ENCODE data around the gene STOX2.

Gene STOX2

GRCh38 chr4:183968502-183968901 is 63.4 kb downstream of the STOX2 start:
- Mint-ChIP-seq H3K9me3 (no peaks in the 10 kb centered on the region), H3K36me3 (no peaks in the 10 kb centered on the region), H3K4me1 (no peaks in the 10 kb centered on the region), H3K27ac (no peak overlapping the region), H3K27me3 (peaks cover 19% of the 10 kb centered on the region), H3K4me3 (no peak overlapping the region)
- DNase-seq (ENCODE audit: low spot score in 2 of 2) (no peak), ATAC-seq (ENCODE audit: low read depth) (no peak)

- no peak for DNase-seq (ENCODE audit: low spot score in 2 of 2)
- H3K4me1 Mint-ChIP-seq, result no peaks in the 10 kb centered on the region
- H3K36me3 Mint-ChIP-seq, result no peaks in the 10 kb centered on the region
- no peak overlapping the region for H3K27ac Mint-ChIP-seq
- no peak for ATAC-seq (ENCODE audit: low read depth)
- H3K9me3 Mint-ChIP-seq, result peaks cover 2% of the 10 kb centered on the region
- H3K27me3 Mint-ChIP-seq, result peaks cover 19% of the 10 kb centered on the region
- no peak overlapping the region for H3K4me3 Mint-ChIP-seq
These were observed 63.8 kb downstream of the STOX2 start for GRCh38 chr4:183968931-183969330.

- H3K27me3 Mint-ChIP-seq, result peaks cover 15% of the 10 kb centered on the region
- DNase-seq (ENCODE audit: low spot score in 2 of 2), result no peak
- H3K4me1 Mint-ChIP-seq, result no peaks in the 10 kb centered on the region
- H3K36me3 Mint-ChIP-seq, result no peaks in the 10 kb centered on the region
- no peak overlapping the region for H3K4me3 Mint-ChIP-seq
- H3K27ac Mint-ChIP-seq, result no peak overlapping the region
- H3K9me3 Mint-ChIP-seq, result peaks cover 7% of the 10 kb centered on the region
- ATAC-seq (ENCODE audit: low read depth), result no peak
These were observed 64.5 kb downstream of the STOX2 start for GRCh38 chr4:183969596-183969995.

GRCh38 chr4:183971929-183972490 is 66.9 kb downstream of the STOX2 start:
- Mint-ChIP-seq H3K9me3 (peaks cover 10% of the 10 kb centered on the region), H3K27ac (no peak overlapping the region), H3K27me3 (peaks cover 6% of the 10 kb centered on the region), H3K4me3 (no peak overlapping the region), H3K36me3 (no peaks in the 10 kb centered on the region), H3K4me1 (no peaks in the 10 kb centered on the region)
- DNase-seq (ENCODE audit: low spot score in 2 of 2) (no peak), ATAC-seq (ENCODE audit: low read depth) (no peak)

GRCh38 chr4:183977707-183978106 is 72.6 kb downstream of the STOX2 start:
- ATAC-seq (ENCODE audit: low read depth) (no peak), DNase-seq (ENCODE audit: low spot score in 2 of 2) (no peak)
- Mint-ChIP-seq H3K27ac (no peak overlapping the region), H3K27me3 (no peaks in the 10 kb centered on the region), H3K4me1 (no peaks in the 10 kb centered on the region), H3K9me3 (peaks cover 10% of the 10 kb centered on the region), H3K36me3 (no peaks in the 10 kb centered on the region), H3K4me3 (no peak overlapping the region)

- peaks cover 3% of the 10 kb centered on the region for H3K27me3 Mint-ChIP-seq
- H3K9me3 Mint-ChIP-seq, result peaks cover 3% of the 10 kb centered on the region
- H3K4me3 Mint-ChIP-seq, result no peak overlapping the region
- ATAC-seq (ENCODE audit: low read depth) (no peak), DNase-seq (ENCODE audit: low spot score in 2 of 2) (no peak)
- no peaks in the 10 kb centered on the region for H3K4me1 Mint-ChIP-seq
- H3K27ac Mint-ChIP-seq, result no peak overlapping the region
- no peaks in the 10 kb centered on the region for H3K36me3 Mint-ChIP-seq
These were observed 79.5 kb downstream of the STOX2 start for GRCh38 chr4:183984566-183984965.

- no peak overlapping the region for H3K4me3 Mint-ChIP-seq
These were observed 80.7 kb downstream of the STOX2 start for GRCh38 chr4:183985786-183986185.

GRCh38 chr4:183986291-183986970 is 81.3 kb downstream of the STOX2 start:
- Mint-ChIP-seq H3K4me3 (no peak overlapping the region), H3K36me3 (no peaks in the 10 kb centered on the region), H3K4me1 (no peaks in the 10 kb centered on the region), H3K27ac (no peak overlapping the region), H3K9me3 (peaks cover 3% of the 10 kb centered on the region), H3K27me3 (peaks cover 3% of the 10 kb centered on the region)
- ATAC-seq (ENCODE audit: low read depth) (no peak), DNase-seq (ENCODE audit: low spot score in 2 of 2) (no peak)

More at GRCh38 chr4:183985786-183986185, 80.7 kb downstream of the STOX2 start:
- DNase-seq (ENCODE audit: low spot score in 2 of 2) (no peak), ATAC-seq (ENCODE audit: low read depth) (no peak)
- H3K27ac Mint-ChIP-seq, result no peak overlapping the region
- no peaks in the 10 kb centered on the region for H3K4me1 Mint-ChIP-seq
- H3K9me3 Mint-ChIP-seq, result peaks cover 3% of the 10 kb centered on the region
- peaks cover 3% of the 10 kb centered on the region for H3K27me3 Mint-ChIP-seq
- no peaks in the 10 kb centered on the region for H3K36me3 Mint-ChIP-seq

GRCh38 chr4:183986971-183987946 is 82.2 kb downstream of the STOX2 start:
- no peak overlapping the region for H3K4me3 Mint-ChIP-seq
- ATAC-seq (ENCODE audit: low read depth), result no peak
- peaks cover 3% of the 10 kb centered on the region for H3K27me3 Mint-ChIP-seq
- DNase-seq (ENCODE audit: low spot score in 2 of 2), result no peak
- H3K9me3 Mint-ChIP-seq, result peaks cover 3% of the 10 kb centered on the region
- H3K4me1 Mint-ChIP-seq, result no peaks in the 10 kb centered on the region
- no peaks in the 10 kb centered on the region for H3K36me3 Mint-ChIP-seq
- no peak overlapping the region for H3K27ac Mint-ChIP-seq

- Mint-ChIP-seq H3K4me1 (no peaks in the 10 kb centered on the region), H3K36me3 (no peaks in the 10 kb centered on the region), H3K27me3 (peaks cover 3% of the 10 kb centered on the region), H3K27ac (no peak overlapping the region), H3K9me3 (peaks cover 3% of the 10 kb centered on the region), H3K4me3 (no peak overlapping the region)
- ATAC-seq (ENCODE audit: low read depth) (no peak), DNase-seq (ENCODE audit: low spot score in 2 of 2) (no peak)
These were observed 82.9 kb downstream of the STOX2 start for GRCh38 chr4:183987987-183988392.

- Mint-ChIP-seq H3K27ac (no peak overlapping the region), H3K27me3 (peaks cover 3% of the 10 kb centered on the region), H3K9me3 (peaks cover 3% of the 10 kb centered on the region), H3K4me1 (no peaks in the 10 kb centered on the region), H3K36me3 (no peaks in the 10 kb centered on the region), H3K4me3 (no peak overlapping the region)
- DNase-seq (ENCODE audit: low spot score in 2 of 2), result no peak
- no peak for ATAC-seq (ENCODE audit: low read depth)
These were observed 83.8 kb downstream of the STOX2 start for GRCh38 chr4:183988874-183989273.

- no peaks in the 10 kb centered on the region for H3K36me3 Mint-ChIP-seq
- DNase-seq (ENCODE audit: low spot score in 2 of 2), result no peak
- peaks cover 1% of the 10 kb centered on the region for H3K27me3 Mint-ChIP-seq
- H3K9me3 Mint-ChIP-seq, result no peaks in the 10 kb centered on the region
- H3K27ac Mint-ChIP-seq, result no peak overlapping the region
- no peaks in the 10 kb centered on the region for H3K4me1 Mint-ChIP-seq
- ATAC-seq (ENCODE audit: low read depth), result no peak
- H3K4me3 Mint-ChIP-seq, result no peak overlapping the region
These were observed 84.4 kb downstream of the STOX2 start for GRCh38 chr4:183989461-183989860.

GRCh38 chr4:183989931-183990330 is 84.8 kb downstream of the STOX2 start:
- Mint-ChIP-seq H3K4me3 (no peak overlapping the region), H3K27ac (no peak overlapping the region), H3K9me3 (no peaks in the 10 kb centered on the region), H3K27me3 (no peaks in the 10 kb centered on the region), H3K36me3 (no peaks in the 10 kb centered on the region), H3K4me1 (no peaks in the 10 kb centered on the region)
- DNase-seq (ENCODE audit: low spot score in 2 of 2) (no peak), ATAC-seq (ENCODE audit: low read depth) (no peak)

GRCh38 chr4:183993676-183994075 is 88.6 kb downstream of the STOX2 start:
- Mint-ChIP-seq H3K27me3 (no peaks in the 10 kb centered on the region), H3K9me3 (no peaks in the 10 kb centered on the region), H3K27ac (no peak overlapping the region), H3K36me3 (no peaks in the 10 kb centered on the region), H3K4me1 (no peaks in the 10 kb centered on the region), H3K4me3 (no peak overlapping the region)
- ATAC-seq (ENCODE audit: low read depth) (no peak), DNase-seq (ENCODE audit: low spot score in 2 of 2) (no peak)

All from memory B cell (primary cell).